SW 1271 (cell line): Measurements from ENCODE around the gene PCDHA1.
"Not testable (repeated sequence)": the region's sequence is repeated elsewhere in the genome, so short reads cannot be mapped to it uniquely, and the experiment has no call there.

Experiments
- DNase-seq, 2 experiments: peaks; one replicate each; lab custom pipeline; 2025; lab: John Stamatoyannopoulos, UW

The PCDHA1 gene

DNA sequence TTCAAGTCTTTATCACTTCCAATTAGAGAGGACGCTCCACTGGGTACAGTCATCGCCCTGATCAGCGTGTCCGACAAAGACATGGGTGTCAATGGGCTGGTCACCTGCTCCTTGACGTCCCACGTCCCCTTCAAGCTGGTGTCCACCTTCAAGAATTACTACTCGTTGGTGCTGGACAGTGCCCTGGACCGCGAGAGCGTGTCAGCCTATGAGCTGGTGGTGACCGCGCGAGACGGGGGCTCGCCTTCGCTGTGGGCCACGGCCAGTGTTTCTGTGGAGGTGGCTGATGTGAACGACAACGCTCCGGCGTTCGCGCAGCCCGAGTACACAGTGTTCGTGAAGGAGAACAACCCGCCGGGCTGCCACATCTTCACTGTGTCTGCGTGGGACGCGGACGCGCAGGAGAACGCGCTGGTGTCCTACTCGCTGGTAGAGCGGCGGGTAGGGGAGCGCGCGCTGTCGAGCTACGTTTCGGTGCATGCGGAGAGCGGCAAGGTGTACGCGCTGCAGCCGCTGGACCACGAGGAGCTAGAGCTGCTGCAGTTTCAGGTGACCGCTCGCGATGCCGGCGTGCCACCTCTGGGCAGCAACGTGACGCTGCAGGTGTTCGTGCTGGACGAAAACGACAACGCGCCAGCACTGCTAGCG lies 22.4 kb downstream of the PCDHA1 start:
- DNase-seq, result not testable (repeated sequence)

GRCh38 chr5:140808889-140809291 lies 22.9 kb downstream of the PCDHA1 start:
- DNase-seq, result no peak

DNA sequence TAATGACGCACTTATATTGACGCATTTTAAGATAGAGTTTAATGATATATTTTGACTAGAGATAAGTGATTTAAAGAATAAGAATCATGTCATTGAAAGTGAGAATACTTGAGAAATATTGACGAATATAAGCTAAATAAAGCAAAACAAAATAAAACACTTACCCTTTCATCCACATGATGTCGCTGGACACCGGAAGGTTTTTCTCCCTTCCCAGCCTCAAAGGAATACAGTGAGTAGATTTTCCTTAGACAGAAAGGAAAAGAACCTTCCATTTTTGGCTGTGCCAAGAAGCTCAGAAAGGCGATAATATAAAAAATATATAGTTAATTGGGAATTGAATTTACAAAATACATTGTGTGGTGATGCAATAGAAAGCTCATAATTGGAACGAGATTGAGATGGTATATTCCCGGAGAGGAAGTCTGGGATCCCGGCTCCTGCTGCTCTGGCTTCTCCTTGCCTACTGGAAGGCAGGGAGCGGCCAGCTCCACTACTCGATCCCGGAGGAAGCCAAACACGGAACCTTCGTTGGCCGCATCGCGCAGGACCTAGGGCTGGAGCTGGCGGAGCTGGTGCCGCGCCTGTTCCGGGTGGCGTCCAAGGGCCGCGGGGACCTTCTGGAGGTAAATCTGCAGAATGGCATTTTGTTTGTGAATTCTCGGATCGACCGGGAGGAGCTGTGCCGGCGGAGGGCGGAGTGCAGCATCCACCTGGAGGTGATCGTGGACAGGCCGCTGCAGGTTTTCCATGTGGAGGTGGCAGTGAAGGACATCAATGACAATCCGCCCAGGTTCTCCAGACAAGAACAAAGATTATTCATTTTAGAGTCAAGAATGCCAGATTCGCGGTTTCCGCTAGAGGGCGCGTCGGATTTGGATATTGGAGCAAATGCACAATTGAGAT lies 35.7 kb downstream of the PCDHA1 start, which contains the start of gene PCDHA5:
PCDHA5 (plus strand) TSS at position 239 of the 906 bp plus-strand sequence.
- peak in 1 of 2 experiments; percentile 42 for DNase-seq

GRCh38 chr5:140822281-140822629 lies 36.3 kb downstream of the PCDHA1 start:
- no peak for DNase-seq

- not testable (repeated sequence) for DNase-seq
These were observed 37.0 kb downstream of the PCDHA1 start for GRCh38 chr5:140822969-140823368.

GRCh38 chr5:140823475-140823874 lies 37.5 kb downstream of the PCDHA1 start:
- no peak for DNase-seq

GRCh38 chr5:140827704-140828361 lies 41.9 kb downstream of the PCDHA1 start, which contains the start of gene PCDHA6:
Gene PCDHA6 (plus strand): TSS chr5:140827960. CDS start chr5:140828092, 132 bp downstream.
- DNase-seq, result no peak

- no peak for DNase-seq
These were observed 42.4 kb downstream of the PCDHA1 start for GRCh38 chr5:140828362-140828737.

DNA sequence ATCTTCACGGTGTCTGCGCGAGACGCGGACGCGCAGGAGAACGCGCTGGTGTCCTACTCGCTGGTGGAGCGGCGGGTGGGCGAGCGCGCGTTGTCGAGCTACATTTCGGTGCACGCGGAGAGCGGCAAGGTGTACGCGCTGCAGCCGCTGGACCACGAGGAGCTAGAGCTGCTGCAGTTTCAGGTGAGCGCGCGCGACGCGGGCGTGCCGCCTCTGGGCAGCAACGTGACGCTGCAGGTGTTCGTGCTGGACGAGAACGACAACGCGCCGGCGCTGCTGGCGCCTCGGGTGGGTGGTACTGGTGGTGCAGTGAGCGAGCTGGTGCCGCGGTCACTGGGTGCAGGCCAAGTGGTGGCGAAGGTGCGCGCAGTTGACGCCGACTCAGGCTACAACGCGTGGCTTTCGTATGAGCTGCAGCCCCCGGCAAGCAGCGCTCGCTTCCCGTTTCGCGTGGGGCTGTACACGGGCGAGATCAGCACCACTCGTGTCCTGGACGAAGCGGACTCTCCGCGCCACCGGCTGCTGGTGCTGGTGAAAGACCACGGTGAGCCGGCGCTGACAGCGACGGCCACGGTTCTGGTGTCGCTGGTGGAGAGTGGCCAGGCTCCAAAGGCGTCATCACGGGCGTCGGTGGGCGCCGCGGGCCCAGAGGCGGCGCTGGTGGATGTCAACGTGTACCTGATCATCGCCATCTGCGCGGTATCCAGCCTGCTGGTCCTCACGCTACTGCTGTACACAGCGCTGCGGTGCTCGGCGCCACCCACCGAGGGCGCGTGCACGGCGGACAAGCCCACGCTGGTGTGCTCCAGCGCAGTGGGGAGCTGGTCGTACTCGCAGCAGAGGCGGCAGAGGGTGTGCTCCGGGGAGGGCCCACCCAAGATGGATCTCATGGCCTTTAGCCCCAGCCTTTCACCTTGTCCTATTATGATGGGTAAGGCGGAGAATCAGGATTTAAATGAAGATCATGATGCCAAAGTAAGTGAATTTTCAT lies 43.9 kb downstream of the PCDHA1 start:
- DNase-seq, result not testable (repeated sequence)

GRCh38 chr5:140833993-140834392 lies 48.1 kb downstream of the PCDHA1 start, which contains the start of gene PCDHA7:
Gene PCDHA7 (plus strand): TSS chr5:140834269. CDS start chr5:140834384, 115 bp downstream.
- no peak for DNase-seq

- not testable (repeated sequence) for DNase-seq
These were observed 48.6 kb downstream of the PCDHA1 start for GRCh38 chr5:140834439-140835008.

DNA sequence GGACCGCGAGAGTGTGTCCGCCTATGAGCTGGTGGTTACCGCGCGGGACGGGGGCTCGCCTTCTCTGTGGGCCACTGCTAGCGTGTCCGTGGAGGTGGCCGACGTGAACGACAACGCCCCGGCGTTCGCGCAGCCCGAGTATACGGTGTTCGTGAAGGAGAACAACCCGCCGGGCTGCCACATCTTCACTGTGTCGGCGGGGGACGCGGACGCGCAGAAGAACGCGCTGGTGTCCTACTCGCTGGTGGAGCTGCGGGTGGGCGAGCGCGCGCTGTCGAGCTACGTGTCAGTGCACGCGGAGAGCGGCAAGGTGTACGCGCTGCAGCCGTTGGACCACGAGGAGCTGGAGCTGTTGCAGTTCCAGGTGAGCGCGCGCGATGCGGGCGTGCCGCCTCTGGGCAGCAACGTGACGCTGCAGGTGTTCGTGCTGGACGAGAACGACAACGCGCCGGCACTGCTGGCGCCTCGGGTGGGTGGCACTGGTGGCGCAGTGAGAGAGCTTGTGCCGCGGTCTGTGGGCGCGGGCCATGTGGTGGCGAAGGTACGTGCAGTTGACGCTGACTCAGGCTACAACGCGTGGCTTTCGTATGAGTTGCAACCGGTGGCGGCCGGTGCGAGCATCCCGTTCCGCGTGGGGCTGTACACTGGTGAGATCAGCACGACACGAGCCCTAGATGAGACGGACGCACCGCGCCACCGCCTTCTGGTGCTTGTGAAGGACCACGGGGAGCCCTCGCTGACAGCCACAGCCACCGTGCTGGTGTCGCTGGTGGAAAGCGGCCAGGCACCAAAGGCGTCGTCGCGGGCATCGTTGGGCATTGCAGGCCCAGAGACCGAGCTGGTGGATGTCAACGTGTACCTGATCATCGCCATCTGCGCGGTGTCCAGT lies 49.9 kb downstream of the PCDHA1 start:
- no peak for DNase-seq

DNA sequence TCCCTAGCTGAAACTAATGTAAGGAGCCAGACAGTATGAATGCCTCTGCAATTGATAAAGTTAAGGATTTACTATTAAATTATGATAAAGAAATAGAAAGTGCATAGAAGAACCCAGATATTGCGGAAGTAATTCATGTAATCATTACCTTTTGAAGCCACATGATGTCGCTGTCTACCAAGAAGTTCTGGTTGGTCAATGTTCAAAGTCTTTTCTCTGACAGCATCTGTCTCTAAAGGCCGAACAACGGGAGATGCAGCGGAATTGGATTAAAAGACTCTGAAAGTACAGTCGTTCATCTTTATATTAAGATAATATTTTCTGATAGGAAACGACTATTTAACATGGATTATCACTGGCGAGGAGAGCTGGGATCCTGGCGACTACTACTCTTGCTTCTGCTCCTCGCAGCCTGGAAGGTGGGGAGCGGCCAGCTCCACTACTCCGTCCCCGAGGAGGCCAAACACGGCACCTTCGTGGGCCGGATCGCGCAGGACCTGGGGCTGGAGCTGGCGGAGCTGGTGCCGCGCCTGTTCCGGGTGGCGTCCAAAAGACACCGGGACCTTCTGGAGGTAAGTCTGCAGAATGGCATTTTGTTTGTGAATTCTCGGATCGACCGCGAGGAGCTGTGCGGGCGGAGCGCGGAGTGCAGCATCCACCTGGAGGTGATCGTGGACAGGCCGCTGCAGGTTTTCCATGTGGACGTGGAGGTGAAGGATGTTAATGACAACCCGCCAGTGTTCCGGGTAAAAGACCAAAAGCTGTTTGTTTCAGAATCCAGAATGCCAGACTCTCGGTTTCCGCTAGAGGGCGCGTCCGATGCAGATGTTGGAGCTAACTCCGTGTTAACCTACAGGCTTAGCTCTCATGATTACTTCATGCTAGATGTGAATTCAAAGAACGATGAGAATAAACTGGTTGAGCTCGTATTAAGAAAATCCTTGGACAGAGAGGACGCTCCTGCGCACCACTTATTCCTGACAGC lies 55.3 kb downstream of the PCDHA1 start, which contains the start of gene PCDHA8:
PCDHA8 (plus strand) TSS at position 210 of the 985 bp plus-strand sequence; CDS start at position 345, 135 bp downstream.
- DNase-seq, result peak in 1 of 2 experiments; percentile 27

DNA sequence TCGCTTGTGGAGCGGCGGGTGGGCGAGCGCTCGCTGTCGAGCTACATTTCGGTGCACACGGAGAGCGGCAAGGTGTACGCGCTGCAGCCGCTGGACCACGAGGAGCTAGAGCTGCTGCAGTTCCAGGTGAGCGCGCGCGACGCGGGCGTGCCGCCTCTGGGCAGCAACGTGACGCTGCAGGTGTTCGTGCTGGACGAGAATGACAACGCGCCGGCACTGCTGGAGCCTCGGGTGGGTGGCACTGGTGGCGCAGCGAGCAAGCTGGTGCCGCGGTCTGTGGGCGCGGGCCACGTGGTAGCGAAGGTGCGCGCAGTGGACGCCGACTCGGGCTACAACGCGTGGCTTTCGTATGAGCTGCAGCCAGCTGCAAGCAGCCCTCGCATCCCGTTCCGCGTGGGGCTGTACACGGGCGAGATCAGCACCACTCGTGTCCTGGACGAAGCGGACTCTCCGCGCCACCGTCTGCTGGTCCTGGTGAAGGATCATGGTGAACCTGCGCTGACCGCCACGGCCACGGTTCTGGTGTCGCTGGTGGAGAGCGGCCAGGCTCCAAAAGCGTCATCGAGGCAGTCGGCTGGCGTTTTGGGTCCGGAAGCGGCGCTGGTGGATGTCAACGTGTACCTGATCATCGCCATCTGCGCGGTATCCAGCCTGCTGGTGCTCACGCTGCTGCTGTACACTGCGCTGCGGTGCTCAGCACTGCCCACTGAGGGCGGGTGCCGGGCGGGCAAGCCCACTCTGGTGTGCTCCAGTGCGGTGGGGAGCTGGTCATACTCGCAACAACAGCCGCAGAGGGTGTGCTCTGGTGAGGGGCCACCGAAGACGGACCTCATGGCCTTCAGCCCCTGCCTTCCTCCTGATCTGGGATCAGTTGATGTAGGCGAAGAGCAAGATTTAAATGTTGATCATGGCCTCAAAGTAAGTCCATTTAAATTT lies 57.1 kb downstream of the PCDHA1 start:
- DNase-seq, result no peak

GRCh38 chr5:140848139-140849102 lies 62.5 kb downstream of the PCDHA1 start, which contains the start of gene PCDHA9:
Gene PCDHA9 (plus strand): TSS chr5:140848382. CDS start chr5:140848496, 114 bp downstream.
- not testable (repeated sequence) for DNase-seq
